PC-3 (cell line): ENCODE measurements around the gene SPEN. TPM values are rescaled to one million over a fixed set of nuclear protein-coding genes. Genes with fewer than 3 reads are reported as not detected.

Source experiments
- ATAC-seq: fragments of 200-7000 bp; cut with Tn5 transposase; 2 replicates; pipeline ENCODE4 v1.9.1; 2020; ENCODE audit warnings: mild to moderate bottlenecking, moderate library complexity
- BruUV-seq: library from RNA; stranded (reverse); fragments of 400-500 nt; replicated peaks from 2 replicates; lab custom pipeline; 2021; lab: Mats Ljungman, UMichigan
- CTCF ChIA-PET: fragments of 300-600 bp; sonication (Branson Sonifier 250); formaldehyde crosslinking; loops from one replicate; lab custom pipeline; 2022; ENCODE audit warnings: antibody characterized with exemption; lab: Charles Lee
- POLR2A ChIA-PET: fragments of 300-600 bp; sonication (Branson Sonifier 250); formaldehyde crosslinking; loops from one replicate; lab custom pipeline; 2022; ENCODE audit warnings: antibody characterized with exemption; ENCODE audit not compliant: unreplicated experiment; lab: Charles Lee
- DNase-seq: peaks from one replicate; pipeline ENCODE4 v3.0.0-alpha.2; 2015
- H2AFZ ChIP-seq: fragments of 300-600 bp; sonication (generic); 2 replicates; pipeline ENCODE4 v1.6.0; 2016; ENCODE audit warnings: antibody characterized with exemption, low read length
- H3F3A ChIP-seq: fragments of 300-600 bp; sonication (generic); one replicate; pipeline ENCODE4 v1.6.0; 2017; ENCODE audit warnings: antibody characterized with exemption, low read length, control low read depth, mild to moderate bottlenecking; ENCODE audit not compliant: unreplicated experiment
- H3K27ac ChIP-seq: fragments of 300-600 bp; sonication (generic); 2 replicates; pipeline ENCODE4 v1.5.1; 2016; ENCODE audit warnings: mild to moderate bottlenecking, low read length
- H3K27me3 ChIP-seq: fragments of 300-600 bp; sonication (generic); 2 replicates; pipeline ENCODE4 v1.6.1; 2016; ENCODE audit warnings: low read length, mixed read lengths
- H3K36me3 ChIP-seq: fragments of 300-600 bp; sonication (generic); 2 replicates; pipeline ENCODE4 v1.6.1; 2016; ENCODE audit warnings: low read depth, mixed run types, low read length, mixed read lengths
- H3K4me1 ChIP-seq: fragments of 300-600 bp; sonication (generic); 2 replicates; pipeline ENCODE4 v1.5.1; 2016; ENCODE audit warnings: low read length; ENCODE audit not compliant: insufficient read depth
- H3K4me2 ChIP-seq: fragments of 300-600 bp; sonication (generic); 2 replicates; pipeline ENCODE4 v1.6.0; 2016; ENCODE audit warnings: low read length
- H3K4me3 ChIP-seq: fragments of 300-600 bp; sonication (generic); 2 replicates; pipeline ENCODE4 v1.5.1; 2016; ENCODE audit warnings: mild to moderate bottlenecking, low read length, mixed read lengths
- H3K79me2 ChIP-seq: fragments of 300-600 bp; sonication (generic); 2 replicates; pipeline ENCODE4 v1.6.1; 2017; ENCODE audit warnings: low read length, mixed read lengths
- H3K9ac ChIP-seq: fragments of 300-600 bp; sonication (generic); 2 replicates; pipeline ENCODE4 v1.6.0; 2016; ENCODE audit warnings: mild to moderate bottlenecking, low read length
- H3K9me2 ChIP-seq: fragments of 300-600 bp; sonication (generic); replicated peaks from 2 replicates; pipeline ENCODE4 v1.6.1; 2016; ENCODE audit warnings: mixed run types, low read length, mixed read lengths
- H3K9me3 ChIP-seq: fragments of 300-600 bp; sonication (generic); 2 replicates; pipeline ENCODE4 v1.6.1; 2016; ENCODE audit warnings: low read length, mixed read lengths
- H4K20me1 ChIP-seq: fragments of 300-600 bp; sonication (generic); 2 replicates; pipeline ENCODE4 v1.6.1; 2016; ENCODE audit warnings: low read length, mixed read lengths
- CTCF ChIP-seq: fragments of 300-600 bp; sonication (generic); conservative IDR thresholded peaks from 2 replicates; pipeline ENCODE4 v1.5.1; 2017; ENCODE audit warnings: antibody characterized with exemption, low read depth, mild to moderate bottlenecking, low read length
- EZH2 ChIP-seq: fragments of 300-600 bp; sonication (generic); IDR thresholded peaks from one replicate; pipeline ENCODE4 v1.6.1; 2017; ENCODE audit warnings: antibody characterized with exemption, mild to moderate bottlenecking, low read length; ENCODE audit not compliant: unreplicated experiment
- EZH2phosphoT487 ChIP-seq: fragments of 300-600 bp; sonication (generic); IDR thresholded peaks from 2 replicates; pipeline ENCODE4 v1.6.1; 2018; ENCODE audit warnings: mild to moderate bottlenecking, antibody characterized with exemption, low read length, borderline replicate concordance
- intact Hi-C: fragments of 100-400 bp; cut with micrococcal nuclease; formaldehyde crosslinking; loops from 2 replicates; pipeline ENCODE4 v1.9.0; 2023
- total RNA-seq: library from RNA; depleted of rRNA; stranded (reverse); fragments of >200 nt; gene quantifications from 2 replicates; pipeline ENCODE4 v1.2.3, GENCODE V29; 2014

Gene SPEN
- total RNA-seq, 1 experiment from 2014 or later: 26.7 TPM

- H3K36me3 ChIP-seq: peaks cover 32% of the 10 kb centered on the region; the same call in 1 of the 2 replicates
- intact Hi-C loops: no loop called here
- H3K4me3 ChIP-seq: no peak overlapping the region
- DNase-seq (no peak), ATAC-seq (no peak)
- no peak overlapping the region for H2AFZ ChIP-seq
- no TSS peak for BruUV-seq
- H4K20me1 ChIP-seq: no peaks in the 10 kb centered on the region
- TF ChIP-seq CTCF (no peak), EZH2 (no peak), EZH2phosphoT487 (no peak)
- no peaks in the 10 kb centered on the region for H3K9me2 ChIP-seq
- no peak overlapping the region for H3K27ac ChIP-seq
- POLR2A ChIA-PET: no interaction called here
- H3K9ac ChIP-seq: no peak overlapping the region
- no peaks in the 10 kb centered on the region for H3F3A ChIP-seq
- H3K4me1 ChIP-seq: 0 out of 2 replicates have a peak, but pooled peaks cover 3% of the 10 kb centered on the region
- CTCF ChIA-PET: no interaction called here
- H3K79me2 ChIP-seq: peaks cover 9% of the 10 kb centered on the region
- H3K27me3 ChIP-seq: no peaks in the 10 kb centered on the region
- H3K4me2 ChIP-seq: no peak overlapping the region
- H3K9me3 ChIP-seq: no peaks in the 10 kb centered on the region
These were observed 97.0 kb downstream of the SPEN start for GRCh38 chr1:15944308-15945010.

- H3K9me2 ChIP-seq: no peaks in the 10 kb centered on the region
- H3K27me3 ChIP-seq: no peaks in the 10 kb centered on the region
- BruUV-seq: no TSS peak
- H3K4me2 ChIP-seq: no peak overlapping the region
- H4K20me1 ChIP-seq: no peaks in the 10 kb centered on the region
- H3K79me2 ChIP-seq: peaks cover 17% of the 10 kb centered on the region
- no peak overlapping the region for H3K27ac ChIP-seq
- intact Hi-C loops: no loop called here
- ChIA-PET POLR2A (no interaction called here), CTCF (no interaction called here)
- H2AFZ ChIP-seq: no peak overlapping the region
- H3F3A ChIP-seq: no peaks in the 10 kb centered on the region
- no peaks in the 10 kb centered on the region for H3K4me1 ChIP-seq
- peaks cover 27% of the 10 kb centered on the region; the same call in 1 of the 2 replicates for H3K36me3 ChIP-seq
- H3K4me3 ChIP-seq: no peak overlapping the region
- no peak for TF ChIP-seq CTCF
- no peak for TF ChIP-seq EZH2phosphoT487
- TF ChIP-seq EZH2: no peak
- DNase-seq (no peak), ATAC-seq (no peak)
- H3K9me3 ChIP-seq: no peaks in the 10 kb centered on the region
- H3K9ac ChIP-seq: no peak overlapping the region
These were observed 97.7 kb downstream of the SPEN start for GRCh38 chr1:15945011-15945831.
